B cell (primary cell): ENCODE data around the gene KRTAP10-8. TPM values are rescaled to one million over a fixed set of nuclear protein-coding genes. Genes with fewer than 3 reads are reported as not detected.

Experiments used
- ATAC-seq: fragments of 200-7000 bp; cut with Tn5 transposase; one replicate; pipeline ENCODE4 v1.10.0; 2021; ENCODE audit warnings: low read depth, mild to moderate bottlenecking, moderate number of reproducible peaks, moderate library complexity
- CTCF ChIA-PET: fragments of 350-600 bp; sonication (Branson Sonifier 250); formaldehyde crosslinking; loops from one replicate; lab custom pipeline; 2021; ENCODE audit warnings: antibody characterized with exemption, inconsistent platforms; lab: Charles Lee
- POLR2A ChIA-PET: fragments of 350-600 bp; sonication (Branson Sonifier 250); formaldehyde crosslinking; loops from one replicate; lab custom pipeline; 2021; ENCODE audit warnings: antibody characterized with exemption; lab: Charles Lee
- DNase-seq: peaks from one replicate; pipeline ENCODE4 v3.0.0; 2013
- H2AFZ ChIP-seq: 2 replicates; pipeline ENCODE4 v1.6.1; 2012; ENCODE audit warnings: mild to moderate bottlenecking, low read depth, low read length; ENCODE audit not compliant: insufficient read depth, poor library complexity, severe bottlenecking
- H3K27ac ChIP-seq, 2 donors: 1 replicate in 1 of 2; 2 replicates in 1 of 2; pipeline ENCODE4 v1.5.1; 2012 to 2013; ENCODE audit warnings: low read length in 2 of 2, mild to moderate bottlenecking in 2 of 2, moderate library complexity in 1 of 2
- H3K27me3 ChIP-seq, 4 experiments: fragments of 200-600 bp in 1 of 4; sonication (generic) in 1 of 4; replicated peaks in 1 of 4; 1 replicate in 2 of 4; 2 replicates in 2 of 4; pipeline versions ENCODE4 v1.6.1 to v1.7.0; 2013 to 2016; ENCODE audit warnings: low read length in 3 of 4, mild to moderate bottlenecking in 2 of 4, mixed read lengths in 1 of 4, moderate library complexity in 1 of 4; ENCODE audit not compliant: insufficient read depth in 4 of 4, control insufficient read depth in 3 of 4; ENCODE audit errors: control extremely low read depth in 1 of 4
- H3K36me3 ChIP-seq, 2 experiments: replicated peaks in 1 of 2; 1 replicate in 1 of 2; 2 replicates in 1 of 2; pipeline versions ENCODE4 v1.6.1 to v1.7.1; 2013; ENCODE audit warnings: low read length in 1 of 2; ENCODE audit not compliant: insufficient read depth in 2 of 2, control insufficient read depth in 1 of 2; ENCODE audit errors: control extremely low read depth in 1 of 2, extremely low read depth in 1 of 2
- H3K4me1 ChIP-seq, 2 donors: fragments of 200-600 bp in 1 of 2; sonication (generic) in 1 of 2; 1 replicate in 1 of 2; 2 replicates in 1 of 2; pipeline versions ENCODE4 v1.5.1 to v1.6.1; 2013 to 2017; ENCODE audit warnings: low read length in 2 of 2; ENCODE audit not compliant: control insufficient read depth in 2 of 2, insufficient read depth in 2 of 2
- H3K4me2 ChIP-seq: replicated peaks from 2 replicates; pipeline ENCODE3; 2012; ENCODE audit warnings: mild to moderate bottlenecking, low read depth, low read length; ENCODE audit not compliant: poor library complexity, severe bottlenecking
- H3K4me3 ChIP-seq, 5 experiments: fragments of 200-600 bp in 1 of 5; sonication (generic) in 1 of 5; 1 replicate in 3 of 5; 2 replicates in 2 of 5; pipeline versions ENCODE4 v1.5.1 to v1.7.0; 2011 to 2016; ENCODE audit warnings: low read length in 4 of 5, mild to moderate bottlenecking in 4 of 5, low read depth in 2 of 5, control low read depth in 1 of 5, moderate library complexity in 1 of 5; ENCODE audit not compliant: insufficient read depth in 1 of 5; ENCODE audit errors: control extremely low read depth in 1 of 5, extremely low read depth in 1 of 5
- H3K79me2 ChIP-seq: fragments of 200-600 bp; sonication (generic); one replicate; pipeline ENCODE4 v1.6.0; 2016; ENCODE audit warnings: low read length; ENCODE audit not compliant: control insufficient read depth, insufficient read depth
- H3K9ac ChIP-seq: fragments of 200-600 bp; sonication (generic); 2 replicates; pipeline ENCODE4 v1.6.1; 2017; ENCODE audit warnings: mild to moderate bottlenecking, low read length, moderate library complexity
- H3K9me3 ChIP-seq, 3 donors: one replicate each; pipeline versions ENCODE4 v1.6.1 to v1.7.1; 2013; ENCODE audit warnings: low read length in 2 of 3; ENCODE audit not compliant: control insufficient read depth in 2 of 3, insufficient read depth in 1 of 3; ENCODE audit errors: control extremely low read depth in 1 of 3
- H4K20me1 ChIP-seq: 2 replicates; pipeline ENCODE4 v1.6.0; 2012; ENCODE audit warnings: mild to moderate bottlenecking, low read length; ENCODE audit not compliant: insufficient read depth, control insufficient read depth, poor library complexity, severe bottlenecking
- H3K27ac Mint-ChIP-seq: one replicate; pipeline ENCODE4 v1.8.0; 2021; ENCODE audit warnings: mixed read lengths
- H3K27me3 Mint-ChIP-seq: one replicate; pipeline ENCODE4 v1.8.0; 2021; ENCODE audit warnings: mixed read lengths
- H3K4me1 Mint-ChIP-seq: one replicate; pipeline ENCODE4 v1.8.0; 2021; ENCODE audit warnings: mixed read lengths
- H3K4me3 Mint-ChIP-seq: one replicate; pipeline ENCODE4 v1.8.0; 2021; ENCODE audit warnings: mixed read lengths
- H3K9me3 Mint-ChIP-seq: one replicate; pipeline ENCODE4 v1.8.0; 2022; ENCODE audit warnings: mixed read lengths; ENCODE audit not compliant: insufficient read depth
- EZH2 ChIP-seq: IDR thresholded peaks from 2 replicates; pipeline ENCODE4 v1.6.1; 2012; ENCODE audit warnings: borderline replicate concordance, low read depth, mild to moderate bottlenecking, moderate library complexity, low read length; ENCODE audit not compliant: insufficient read depth, poor library complexity, severe bottlenecking
- WGBS: methylation state at CpG from one replicate; pipeline ENCODE4 v1.1.5; 2013; ENCODE audit warnings: missing lambda C conversion rate; ENCODE audit not compliant: insufficient coverage; 5-methylcytosine and 5-hydroxymethylcytosine counted together
- intact Hi-C: fragments of 100-400 bp; cut with micrococcal nuclease; formaldehyde crosslinking; loops from one replicate; pipeline ENCODE4 v1.10.0; 2022
- polyA plus RNA-seq: library from polyadenylated mRNA; depleted of rRNA; stranded (reverse); fragments of >200 nt; gene quantifications from 2 replicates; pipeline ENCODE4 v1.2.3, GENCODE V29; 2012
- total RNA-seq, 2 donors: library from RNA; stranded (reverse); fragments of 120-200 nt in 1 of 2; gene quantifications; 1 replicate in 1 of 2; 2 replicates in 1 of 2; pipeline versions ENCODE4 v1.2.3 to v1.2.4, GENCODE V29; 2013 to 2022
- TF ChIP-seq, protein P1 (sequence below): fragments of 200-600 bp; IDR thresholded peaks from one replicate; pipeline ENCODE4 v1.8.0; 2022; ENCODE audit warnings: antibody characterized with exemption, mild to moderate bottlenecking

Gene KRTAP10-8
- total and polyA plus RNA-seq, 2 donors (not counting 1 experiment from before 2014, with no cell fraction given): not detected

GRCh38 chr21:44650973-44651675, 39.2 kb downstream of the KRTAP10-8 start:
- H3K27me3 Mint-ChIP-seq: peaks cover 6% of the 10 kb centered on the region
- Histone ChIP-seq H3K79me2 (no peaks in the 10 kb centered on the region), H3K27ac (no peak overlapping the region), H3K36me3 (no peaks in the 10 kb centered on the region), H3K9ac (no peak overlapping the region), H2AFZ (no peak overlapping the region), H3K27me3 (peaks cover 0 to 2% (median 0%) of the 10 kb centered on the region in 4 experiments), H4K20me1 (no peaks in the 10 kb centered on the region), H3K9me3 (peaks cover 2 to 20% (median 3%) of the 10 kb centered on the region in 3 donors), H3K4me3 (no peak overlapping the region), H3K4me2 (no peak overlapping the region), H3K4me1 (no peaks in the 10 kb centered on the region)
- CTCF ChIA-PET: no interaction called here
- DNase-seq (no peak), ATAC-seq (no peak)
- no peak overlapping the region for H3K27ac Mint-ChIP-seq
- no peak overlapping the region for H3K4me3 Mint-ChIP-seq
- peaks cover 3% of the 10 kb centered on the region for H3K9me3 Mint-ChIP-seq
- H3K4me1 Mint-ChIP-seq: no peaks in the 10 kb centered on the region
- no peak for TF ChIP-seq EZH2
- TF ChIP-seq, protein P1, sequence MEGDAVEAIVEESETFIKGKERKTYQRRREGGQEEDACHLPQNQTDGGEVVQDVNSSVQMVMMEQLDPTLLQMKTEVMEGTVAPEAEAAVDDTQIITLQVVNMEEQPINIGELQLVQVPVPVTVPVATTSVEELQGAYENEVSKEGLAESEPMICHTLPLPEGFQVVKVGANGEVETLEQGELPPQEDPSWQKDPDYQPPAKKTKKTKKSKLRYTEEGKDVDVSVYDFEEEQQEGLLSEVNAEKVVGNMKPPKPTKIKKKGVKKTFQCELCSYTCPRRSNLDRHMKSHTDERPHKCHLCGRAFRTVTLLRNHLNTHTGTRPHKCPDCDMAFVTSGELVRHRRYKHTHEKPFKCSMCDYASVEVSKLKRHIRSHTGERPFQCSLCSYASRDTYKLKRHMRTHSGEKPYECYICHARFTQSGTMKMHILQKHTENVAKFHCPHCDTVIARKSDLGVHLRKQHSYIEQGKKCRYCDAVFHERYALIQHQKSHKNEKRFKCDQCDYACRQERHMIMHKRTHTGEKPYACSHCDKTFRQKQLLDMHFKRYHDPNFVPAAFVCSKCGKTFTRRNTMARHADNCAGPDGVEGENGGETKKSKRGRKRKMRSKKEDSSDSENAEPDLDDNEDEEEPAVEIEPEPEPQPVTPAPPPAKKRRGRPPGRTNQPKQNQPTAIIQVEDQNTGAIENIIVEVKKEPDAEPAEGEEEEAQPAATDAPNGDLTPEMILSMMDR: no peak
- POLR2A ChIA-PET: no interaction called here
- 86% methylated on average over 11 of the region's 12 CpGs for WGBS
- intact Hi-C loops: no loop called here

- ATAC-seq (no peak), DNase-seq (no peak)
- peaks cover 19% of the 10 kb centered on the region for H3K27me3 Mint-ChIP-seq
- Histone ChIP-seq H2AFZ (no peak overlapping the region), H3K4me3 (no peak overlapping the region), H3K79me2 (no peaks in the 10 kb centered on the region), H4K20me1 (no peaks in the 10 kb centered on the region), H3K4me1 (no peaks in the 10 kb centered on the region), H3K9me3 (peaks cover 3 to 32% (median 11%) of the 10 kb centered on the region in 3 donors), H3K27me3 (peaks cover 0 to 8% (median 0%) of the 10 kb centered on the region in 4 experiments), H3K36me3 (no peaks in the 10 kb centered on the region), H3K27ac (no peak overlapping the region), H3K4me2 (no peak overlapping the region), H3K9ac (no peak overlapping the region)
- 83% methylated on average over 12 of the region's 14 CpGs for WGBS
- H3K4me3 Mint-ChIP-seq: no peak overlapping the region
- POLR2A ChIA-PET: no interaction called here
- H3K27ac Mint-ChIP-seq: no peak overlapping the region
- peaks cover 2% of the 10 kb centered on the region for H3K4me1 Mint-ChIP-seq
- intact Hi-C loops: no loop called here
- peaks cover 12% of the 10 kb centered on the region for H3K9me3 Mint-ChIP-seq
- no peak for TF ChIP-seq EZH2
- TF ChIP-seq, protein P1: no peak
- CTCF ChIA-PET: no interaction called here
These were observed 41.2 kb downstream of the KRTAP10-8 start for GRCh38 chr21:44653123-44653522.
